ENCODE data around the gene SERINC5.
"Not testable (repeated sequence)": the region's sequence is repeated elsewhere in the genome, so short reads cannot be mapped to it uniquely, and the experiment has no call there.

Gene SERINC5

DNA sequence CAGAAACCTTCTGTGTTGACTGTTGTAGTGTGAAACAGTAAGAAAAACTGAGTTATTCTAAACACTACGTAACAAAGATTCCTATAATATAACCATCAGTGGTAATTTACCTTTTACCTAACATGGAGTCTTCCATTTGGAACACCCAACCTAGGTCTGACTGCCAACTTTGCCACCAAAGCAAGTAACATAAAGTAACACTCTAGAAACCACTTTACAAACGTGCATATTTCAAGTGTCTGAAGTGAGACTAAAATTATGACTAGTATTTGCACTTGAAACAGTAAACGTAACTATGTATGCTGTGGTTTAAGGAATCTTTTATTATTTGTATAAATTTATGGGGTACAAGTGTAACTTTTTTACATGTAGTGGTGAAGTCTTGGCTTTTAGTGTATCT, 95.6 kb downstream of the SERINC5 start:
- DNase-seq = no peak

DNA sequence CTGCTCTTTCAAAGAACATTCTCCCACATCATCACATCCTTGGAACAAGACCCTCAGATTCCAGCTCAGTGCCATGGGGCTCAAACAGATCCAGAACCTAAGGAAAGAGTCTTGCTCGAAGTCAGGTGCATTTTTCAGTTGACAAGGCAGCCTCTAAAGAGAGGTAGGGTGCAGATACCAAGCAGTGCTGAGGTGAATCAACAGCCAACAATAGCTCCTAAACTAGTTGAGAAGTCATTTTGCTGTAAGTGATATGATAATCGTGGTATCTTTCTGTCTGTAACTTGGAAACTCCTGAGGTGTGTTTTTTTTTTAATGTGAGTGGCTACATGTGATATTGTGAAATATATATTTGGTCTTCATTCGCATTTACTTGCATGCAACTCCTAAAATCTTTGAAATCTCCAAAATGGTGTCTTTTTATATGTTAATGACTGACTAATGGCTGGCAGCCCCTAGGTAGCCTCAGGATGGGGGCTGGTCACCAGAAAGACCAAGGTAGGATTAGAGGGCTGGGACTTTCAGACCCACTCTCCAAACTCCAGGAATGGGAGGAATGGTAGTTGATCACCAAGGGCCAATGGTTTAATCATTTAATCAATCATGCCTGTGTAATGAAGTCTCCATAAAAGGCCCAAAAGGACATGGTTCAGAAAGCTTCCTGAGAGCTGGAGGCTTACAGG, 96.6 kb downstream of the SERINC5 start:
- no peak for DNase-seq

DNA sequence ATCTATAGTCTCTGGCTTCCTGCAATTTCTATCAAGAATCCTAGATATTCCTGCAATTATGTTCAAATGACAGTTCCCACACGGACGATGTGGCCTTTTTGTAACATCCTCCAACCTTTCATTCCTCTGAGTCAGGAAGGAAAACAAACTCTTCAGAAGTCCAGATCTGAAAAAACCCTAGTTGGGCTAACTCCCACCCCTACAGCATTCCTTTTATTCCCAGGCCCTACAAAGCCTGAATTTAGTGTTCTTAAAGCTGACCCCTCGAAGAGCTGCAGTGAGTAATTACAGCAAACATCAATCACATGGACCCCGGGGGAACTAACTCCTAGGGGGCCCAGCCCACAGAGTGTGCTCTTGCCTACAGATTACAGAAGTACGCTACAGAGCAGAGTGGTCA, 99.7 kb downstream of the SERINC5 start:
- DNase-seq = no peak

DNA sequence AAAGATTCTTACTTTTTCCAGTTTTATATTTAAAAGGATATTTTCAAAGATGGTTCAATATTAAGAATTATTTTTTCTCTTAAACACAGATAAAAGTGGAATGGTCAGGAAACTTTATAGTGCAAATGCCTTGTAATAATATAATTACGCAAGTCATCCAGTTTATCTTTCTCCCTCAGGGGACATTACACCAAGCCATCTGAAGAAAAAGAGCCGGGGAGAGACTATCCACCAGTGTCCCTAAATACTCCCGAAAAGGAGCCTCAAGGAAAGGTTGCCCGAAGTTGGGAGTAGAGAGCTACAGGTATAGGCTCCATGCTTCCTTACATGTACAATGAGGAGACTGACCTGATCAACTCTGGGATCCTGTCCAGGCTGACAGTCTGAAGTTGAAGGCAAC, 101.1 kb downstream of the SERINC5 start:
- no peak for DNase-seq

DNA sequence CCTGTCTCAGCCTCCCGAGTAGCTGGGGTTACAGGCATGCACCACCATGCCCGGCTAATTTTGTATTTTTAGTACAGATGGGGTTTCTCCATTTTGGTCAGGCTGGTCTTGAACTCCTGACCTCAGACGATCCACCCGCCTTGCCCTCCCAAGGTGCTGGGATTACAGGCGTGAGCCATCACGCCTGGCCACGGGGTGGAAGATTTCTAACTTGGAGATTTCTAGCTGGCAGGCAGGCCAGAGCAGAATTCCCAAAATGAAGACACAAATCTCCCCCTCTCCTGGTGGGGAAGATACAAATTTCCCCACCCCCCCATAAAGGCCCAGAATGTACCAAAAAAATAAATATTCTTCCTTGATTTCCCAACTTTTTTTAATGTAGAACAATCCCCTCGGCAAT, 101.6 kb downstream of the SERINC5 start:
- not testable (repeated sequence) for DNase-seq

DNA sequence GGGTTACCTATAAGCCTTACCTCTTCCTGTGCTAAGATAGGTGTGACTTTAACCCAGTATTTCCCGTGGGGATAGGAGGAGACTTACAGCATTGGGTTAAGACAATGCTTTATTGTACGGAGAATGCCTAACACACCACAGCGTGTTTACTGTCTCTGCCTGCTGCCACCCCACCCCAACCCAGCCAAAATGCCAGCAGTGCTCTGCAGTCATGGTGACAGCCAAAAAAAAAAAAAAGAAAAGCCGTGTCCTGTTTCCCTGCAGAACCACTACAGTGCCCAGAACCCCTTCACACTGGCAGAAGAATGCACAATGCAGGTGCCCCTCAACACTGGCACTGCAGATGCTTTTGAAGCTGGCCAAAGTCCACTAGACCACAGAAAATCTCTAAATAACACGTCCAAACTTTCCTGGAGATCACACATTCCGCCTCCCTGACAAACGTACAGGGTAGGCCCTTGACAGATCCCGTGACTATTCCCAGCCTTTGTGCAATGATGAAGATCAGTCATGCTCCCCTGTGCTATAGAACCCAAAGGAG, 102.2 kb downstream of the SERINC5 start:
- DNase-seq = no peak

DNA sequence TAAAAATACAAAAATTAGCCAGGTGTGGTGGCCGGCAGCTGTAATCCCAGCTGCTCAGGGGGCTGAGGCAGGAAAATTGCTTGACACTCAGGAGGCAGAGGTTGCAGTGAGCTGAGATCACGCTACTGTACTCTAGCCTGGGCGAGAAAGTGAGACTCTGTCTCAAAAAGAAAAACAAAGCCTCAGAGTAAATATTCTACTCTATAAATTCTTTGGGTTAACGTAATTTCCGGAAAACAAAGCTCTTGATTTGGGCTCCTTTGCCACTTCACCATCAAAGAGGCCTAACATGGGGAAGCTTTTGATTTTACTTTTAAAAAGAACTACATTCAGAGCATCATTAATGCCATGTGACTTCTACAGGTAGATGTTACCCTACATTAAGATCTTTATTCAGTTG, 103.1 kb downstream of the SERINC5 start:
- no peak for DNase-seq

DNA sequence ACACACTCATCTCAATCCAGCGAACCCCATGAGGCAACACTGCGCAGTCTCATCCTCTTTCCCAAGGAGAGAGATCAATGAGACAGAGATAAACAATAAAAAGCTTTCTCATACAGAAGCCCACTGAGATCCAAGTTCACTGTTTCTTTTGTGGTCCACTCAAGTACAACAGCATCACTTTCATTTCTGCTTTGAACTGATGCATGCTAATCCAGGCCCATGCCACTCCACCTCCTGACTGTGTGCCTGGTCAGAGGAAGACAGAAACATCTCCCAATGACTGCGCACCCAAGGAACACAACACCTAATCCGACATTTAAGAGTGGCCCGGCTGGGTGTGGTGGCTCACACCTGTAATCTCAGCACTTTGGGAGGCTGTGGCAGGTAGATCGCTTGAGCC, 104.0 kb downstream of the SERINC5 start:
- DNase-seq = no peak

DNA sequence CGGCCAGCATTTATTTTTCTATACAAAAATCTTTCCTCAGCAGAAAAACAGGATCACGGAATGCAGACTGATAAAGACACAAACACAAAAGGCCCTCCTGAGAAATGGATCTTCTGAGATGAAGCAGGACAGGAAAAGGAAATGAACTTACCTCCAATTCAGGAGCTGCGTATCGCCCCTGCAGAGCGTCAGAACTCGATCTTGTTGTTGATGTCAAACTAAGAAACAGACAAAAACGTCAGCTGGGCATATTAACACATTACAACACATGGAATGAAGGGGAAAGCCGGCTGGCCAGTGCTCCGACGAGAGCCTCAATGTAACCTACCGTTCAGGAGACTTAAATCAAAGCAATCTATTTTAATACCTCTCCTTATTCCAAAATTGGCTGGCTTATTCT, 105.1 kb downstream of the SERINC5 start:
- DNase-seq = no peak

DNA sequence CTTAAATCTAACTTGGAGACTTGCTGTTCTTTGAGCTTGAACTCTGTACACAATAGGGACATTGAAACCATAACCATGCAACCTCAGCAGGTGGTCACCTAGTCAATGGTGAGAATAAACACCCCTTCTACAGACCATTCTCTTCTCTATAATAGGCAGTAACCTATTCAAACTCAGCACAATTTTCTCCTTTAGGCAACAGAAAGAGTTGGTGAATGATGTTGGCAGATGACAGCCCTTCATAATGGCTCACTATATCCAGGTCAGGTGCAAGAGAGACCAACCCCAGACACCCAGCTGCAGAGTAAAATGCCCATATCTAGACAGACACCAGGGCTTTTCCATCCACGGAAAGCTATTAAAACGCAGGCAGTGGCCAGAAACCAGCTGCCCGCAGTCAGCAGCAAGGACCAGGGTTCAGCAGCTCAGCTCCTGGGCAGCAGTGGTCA, 106.7 kb downstream of the SERINC5 start:
- DNase-seq = no peak

DNA sequence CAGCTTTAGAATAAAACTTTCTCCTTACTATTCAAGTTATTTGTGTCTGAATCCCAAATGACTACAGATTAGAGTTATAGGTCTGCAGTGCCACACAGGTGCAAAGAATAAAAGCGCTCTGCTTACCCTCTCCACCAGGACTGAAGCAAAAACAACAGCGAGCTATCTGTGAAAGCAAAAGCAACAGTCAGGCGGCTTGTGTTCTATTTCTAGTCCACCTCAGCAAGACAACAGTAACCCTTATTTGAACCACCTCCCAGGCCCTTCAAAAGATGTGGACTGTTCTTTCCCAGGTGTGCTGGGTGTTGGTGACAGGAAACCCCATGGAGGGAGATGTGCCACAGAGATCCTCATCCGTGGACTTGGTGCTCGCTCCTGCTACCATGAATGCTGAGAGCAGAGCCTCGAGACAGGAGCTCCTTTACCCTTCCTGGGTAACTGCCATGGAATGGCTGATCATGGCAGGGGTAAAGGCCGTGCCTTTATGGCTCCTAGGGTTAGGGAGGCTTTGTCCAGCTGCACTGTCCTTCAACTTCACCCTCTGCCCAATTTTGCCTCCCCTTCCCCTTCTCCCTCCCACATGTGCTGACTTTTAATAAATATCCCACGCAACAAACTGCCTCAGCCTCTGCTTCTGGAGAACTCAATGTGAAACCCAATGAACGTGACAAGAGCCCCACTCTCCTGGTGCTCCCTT, 108.6 kb downstream of the SERINC5 start:
- DNase-seq = no peak

DNA sequence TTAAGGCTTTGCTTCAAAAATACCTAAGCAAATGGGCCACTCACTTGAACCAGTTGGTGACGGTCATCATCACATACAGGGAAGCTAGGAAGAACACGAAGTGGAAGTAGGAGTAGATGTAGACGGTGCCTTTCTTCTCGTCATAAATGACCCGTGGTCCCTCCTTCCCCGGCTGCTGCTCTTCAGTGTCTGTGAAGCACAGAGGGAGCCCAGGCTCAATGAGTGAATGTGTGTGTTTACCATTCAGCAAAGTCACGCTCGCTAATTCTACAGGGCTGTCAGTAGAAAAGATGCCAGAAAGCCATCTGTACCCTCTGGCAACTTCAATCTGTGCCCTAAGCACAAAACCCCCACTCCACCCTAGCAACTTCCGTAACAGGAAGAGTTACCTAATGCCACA, 109.8 kb downstream of the SERINC5 start:
- DNase-seq = no peak

DNA sequence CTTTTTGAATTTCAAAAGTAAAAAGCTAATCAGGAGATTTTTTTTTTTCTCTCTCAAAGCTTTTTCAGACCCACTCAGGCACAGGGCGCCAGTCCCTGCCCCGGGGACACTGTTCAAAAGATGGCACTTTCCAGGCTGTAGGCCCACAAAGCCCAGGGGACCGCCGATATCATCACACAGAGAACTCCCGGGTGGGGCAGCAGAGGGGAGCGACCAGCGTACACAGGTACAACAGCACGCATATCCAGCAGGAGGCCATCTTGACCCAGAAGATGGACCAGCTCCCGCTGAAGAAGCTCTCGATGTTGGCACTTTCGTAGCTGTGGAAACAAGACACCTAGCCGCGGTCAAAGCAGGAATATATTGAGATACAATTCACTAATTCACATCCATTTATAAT, 112.4 kb downstream of the SERINC5 start:
- DNase-seq = no peak

DNA sequence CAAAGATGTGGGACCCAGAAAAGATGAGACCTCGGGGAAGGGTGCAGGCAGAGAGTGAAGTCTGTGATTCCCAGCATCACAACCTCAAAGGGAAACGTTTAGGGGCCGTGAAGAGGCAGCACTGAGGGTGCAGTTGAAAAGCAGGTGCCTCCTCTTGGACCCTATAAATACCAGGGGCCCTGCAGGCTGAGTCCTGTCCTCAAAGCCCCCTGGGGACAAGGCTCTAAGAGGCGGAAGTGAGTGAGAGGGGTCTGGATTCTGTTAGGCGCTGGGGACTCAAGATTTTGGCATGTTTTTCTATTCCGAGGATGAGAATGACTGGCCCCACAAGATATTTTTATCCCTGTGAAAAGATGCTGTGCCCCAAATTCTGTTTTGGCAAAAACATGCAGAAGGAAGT, 112.9 kb downstream of the SERINC5 start:
- no peak for DNase-seq

DNA sequence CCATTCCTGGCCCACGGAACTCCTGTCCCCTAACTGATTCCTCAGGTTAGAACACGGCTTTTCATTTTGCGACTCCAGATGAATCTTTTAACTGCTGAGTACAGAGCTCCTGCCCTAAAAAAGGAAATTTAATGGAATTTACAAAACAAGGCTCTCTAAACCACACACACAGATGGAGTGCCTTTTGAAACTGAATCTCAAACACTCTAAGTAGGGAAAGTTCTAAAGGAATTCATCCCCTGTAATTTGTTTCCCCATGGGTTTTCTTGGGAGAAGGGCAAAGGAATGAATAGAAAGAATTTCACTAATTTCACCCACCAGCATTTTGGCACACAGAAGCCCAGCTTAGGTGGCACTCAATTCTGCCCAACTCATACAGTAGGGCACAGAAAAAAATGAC, 114.2 kb downstream of the SERINC5 start:
- DNase-seq = no peak

DNA sequence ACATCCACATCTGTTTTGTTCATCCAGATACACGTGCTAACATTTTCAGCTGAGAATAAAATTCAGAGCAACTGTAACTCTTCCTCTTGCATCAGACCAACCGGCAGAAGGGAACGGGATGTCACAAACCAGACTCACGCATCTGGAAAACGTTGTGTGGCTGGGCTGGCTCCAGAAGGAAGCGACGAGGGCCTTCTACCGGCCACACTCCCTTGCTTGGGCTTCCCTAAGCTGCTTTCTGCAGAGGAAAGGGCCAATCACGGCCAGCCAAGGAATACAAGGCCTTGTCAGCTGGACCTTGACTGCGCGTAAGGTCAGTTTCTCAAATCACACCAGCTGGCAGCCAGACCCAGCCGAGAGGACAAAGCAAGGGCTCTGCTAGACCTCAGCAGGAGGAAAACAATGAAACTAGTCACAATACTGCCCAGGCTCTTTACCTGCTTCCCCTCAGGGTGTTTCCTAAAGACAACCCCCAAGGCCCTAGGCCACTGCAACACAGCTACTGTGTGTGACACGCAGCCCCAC, 114.6 kb downstream of the SERINC5 start:
- no peak for DNase-seq

DNA sequence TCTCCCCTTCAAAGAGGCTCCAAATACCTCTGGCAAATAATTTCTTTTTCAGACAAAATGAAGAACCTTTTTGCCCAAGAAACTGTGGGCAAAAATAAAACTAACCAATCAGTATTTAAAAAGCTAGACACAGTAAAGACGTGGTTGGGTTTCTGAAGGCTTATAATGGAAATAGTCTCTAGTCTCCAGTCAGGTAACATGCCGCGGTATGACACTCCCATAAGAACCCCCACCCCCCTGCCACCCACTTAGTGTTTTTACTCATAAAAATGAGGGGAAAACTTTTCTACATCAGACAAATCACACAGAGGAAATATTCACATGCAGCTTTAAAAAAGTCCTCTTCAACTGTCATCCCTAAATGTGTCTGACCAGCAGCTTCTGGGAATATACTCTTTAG, 115.4 kb downstream of the SERINC5 start:
- DNase-seq = no peak

DNA sequence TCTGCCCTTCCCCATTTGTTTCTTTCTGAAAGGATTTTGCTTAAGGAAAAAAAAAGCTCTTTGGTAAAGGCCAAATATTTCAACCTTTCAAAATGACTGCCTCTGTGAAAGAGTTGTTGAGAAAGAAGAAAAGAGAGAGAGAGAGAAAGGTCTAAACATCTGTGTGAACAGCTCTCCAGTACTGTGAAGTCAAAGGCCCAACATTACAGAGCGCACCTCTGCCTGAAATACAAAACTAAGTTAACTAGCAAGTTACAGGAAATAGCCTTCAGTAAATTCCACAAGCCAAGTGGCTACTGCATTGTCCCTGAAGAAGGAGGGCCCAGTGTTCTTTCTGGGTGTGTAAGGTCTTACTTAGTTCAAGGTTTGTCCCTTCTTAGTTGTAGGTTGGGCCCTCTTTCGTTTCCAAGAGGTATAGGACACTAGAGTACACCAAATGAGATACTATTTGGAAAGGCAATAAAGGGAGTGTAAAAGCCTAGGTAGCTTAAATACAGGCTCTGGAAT, 116.3 kb downstream of the SERINC5 start:
- DNase-seq = no peak

DNA sequence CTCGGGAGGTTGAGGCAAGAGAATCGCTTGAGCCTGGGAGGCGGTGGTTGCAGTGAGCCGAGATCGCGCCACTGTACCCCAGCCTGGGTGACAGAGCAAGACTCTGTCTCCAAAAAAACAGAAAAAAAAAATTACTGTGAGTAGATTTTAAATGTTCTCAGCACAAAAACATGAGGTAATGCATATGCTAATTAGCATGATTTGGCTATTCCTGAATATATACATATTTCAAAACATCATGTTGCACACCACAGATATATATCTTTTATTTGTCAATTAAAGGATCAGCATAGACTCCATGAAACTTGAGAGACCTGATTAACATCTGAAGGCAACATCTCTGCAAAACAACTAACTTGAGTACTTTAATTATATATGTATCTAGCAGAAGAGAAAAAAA, 117.4 kb downstream of the SERINC5 start:
- DNase-seq = no peak

DNA sequence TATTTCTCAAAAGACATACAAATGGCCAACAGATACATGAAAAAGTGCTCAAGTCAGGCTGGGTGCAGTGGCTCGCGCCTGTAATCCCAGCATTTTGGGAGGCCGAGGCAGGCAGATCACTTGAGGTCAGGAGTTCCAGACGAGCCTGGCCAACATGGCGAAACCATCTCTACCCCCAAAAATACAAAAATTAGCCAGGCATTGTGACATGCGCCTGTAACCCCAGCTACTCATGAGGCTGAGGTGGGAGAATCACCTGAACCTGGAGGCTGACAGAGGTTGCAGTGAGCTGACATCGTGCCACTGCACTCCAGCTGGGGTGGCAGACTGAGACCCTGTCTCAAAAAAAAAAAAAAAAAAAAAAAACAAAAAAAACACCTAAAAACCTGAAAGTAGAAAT, 119.0 kb downstream of the SERINC5 start:
- not testable (repeated sequence) for DNase-seq

DNA sequence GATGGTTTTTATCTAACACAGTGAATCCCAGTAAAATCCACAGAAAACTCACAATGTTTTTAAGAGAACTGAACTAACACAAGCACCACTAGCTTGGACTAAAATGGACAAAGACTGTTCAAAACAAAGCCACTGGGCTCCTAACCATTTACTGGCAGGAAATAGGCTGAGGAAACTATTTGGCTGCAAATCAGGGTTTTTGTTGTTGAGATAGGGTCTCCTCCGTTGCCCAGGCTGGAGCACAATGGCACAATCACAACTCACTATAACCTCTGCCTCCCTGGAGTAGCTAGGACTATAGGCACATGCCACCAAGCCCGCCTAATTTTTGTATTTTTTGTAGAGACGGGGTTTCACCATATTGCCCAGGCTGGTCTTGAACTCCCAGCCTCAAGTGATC, 121.0 kb downstream of the SERINC5 start:
- DNase-seq = no peak

DNA sequence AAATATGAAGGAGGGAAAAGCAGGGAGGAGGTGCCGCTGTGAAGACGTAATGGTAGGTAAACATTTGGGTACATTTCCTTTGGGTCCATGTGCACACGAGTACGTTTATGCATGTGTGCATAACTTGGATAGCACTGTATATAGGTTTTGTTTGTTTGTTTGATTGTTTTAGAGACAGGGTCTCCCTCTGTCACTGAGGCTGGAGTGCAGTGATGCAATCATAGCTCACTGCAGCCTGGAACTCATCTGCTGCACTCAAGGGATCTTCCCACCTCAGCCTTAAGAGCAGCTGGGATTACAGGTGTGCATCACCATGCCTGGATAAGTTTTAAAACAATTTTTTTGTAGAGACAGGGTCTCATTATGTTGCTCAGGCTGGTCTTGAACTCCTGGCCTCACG, 126.7 kb downstream of the SERINC5 start:
- no peak for DNase-seq

DNA sequence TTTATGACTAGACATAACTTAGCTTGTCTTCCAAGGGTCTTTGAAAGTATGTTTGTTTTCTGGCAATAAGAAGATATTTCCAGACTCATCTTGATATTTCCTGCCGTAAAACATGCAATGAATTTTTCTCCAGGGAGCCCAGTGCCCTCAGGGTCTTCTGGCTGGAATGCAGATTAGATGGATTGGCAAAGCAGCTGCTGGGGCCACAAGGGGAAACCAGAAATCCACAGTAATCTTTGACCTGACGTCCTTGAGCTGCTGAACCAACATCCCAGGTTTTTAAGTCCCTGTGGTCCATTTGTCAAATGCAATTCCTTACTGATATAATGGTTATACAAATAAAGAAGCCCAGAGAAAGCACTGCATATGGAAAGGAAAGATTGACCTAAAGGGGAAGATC, 127.7 kb downstream of the SERINC5 start:
- no peak for DNase-seq

DNA sequence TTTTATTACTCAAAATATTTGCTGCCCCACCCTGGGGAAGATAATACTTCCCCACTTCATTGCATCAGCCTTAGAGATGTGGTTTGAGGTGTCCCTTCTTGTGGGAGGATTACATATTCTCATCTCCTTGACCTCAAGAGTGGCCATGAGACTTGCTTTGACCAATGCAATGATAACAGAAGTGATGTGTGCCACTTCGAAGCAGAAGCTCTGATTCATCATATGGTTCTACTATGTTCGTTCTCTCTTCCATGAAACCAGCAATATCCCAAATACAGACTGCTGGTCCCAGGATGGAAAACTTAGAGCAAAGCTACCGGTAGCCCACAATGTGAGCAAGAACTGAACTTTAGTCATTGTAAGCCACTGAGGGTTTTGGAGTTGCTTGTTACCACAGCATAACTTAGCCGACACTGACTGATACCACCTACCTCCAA, 128.7 kb downstream of the SERINC5 start:
- DNase-seq = no peak
